GM21723 (cell line): ENCODE results near the gene MYCN.
"Not testable (repeated sequence)": the region's sequence is repeated elsewhere in the genome, so short reads cannot be mapped to it uniquely, and the experiment has no call there.

Experiments
- ATAC-seq: cut with Tn5 transposase; IDR thresholded peaks from one replicate; pipeline ENCODE4 v1.9.1; 2021; ENCODE audit warnings: mild to moderate bottlenecking, moderate library complexity; ENCODE audit not compliant: unreplicated experiment

The MYCN gene

DNA sequence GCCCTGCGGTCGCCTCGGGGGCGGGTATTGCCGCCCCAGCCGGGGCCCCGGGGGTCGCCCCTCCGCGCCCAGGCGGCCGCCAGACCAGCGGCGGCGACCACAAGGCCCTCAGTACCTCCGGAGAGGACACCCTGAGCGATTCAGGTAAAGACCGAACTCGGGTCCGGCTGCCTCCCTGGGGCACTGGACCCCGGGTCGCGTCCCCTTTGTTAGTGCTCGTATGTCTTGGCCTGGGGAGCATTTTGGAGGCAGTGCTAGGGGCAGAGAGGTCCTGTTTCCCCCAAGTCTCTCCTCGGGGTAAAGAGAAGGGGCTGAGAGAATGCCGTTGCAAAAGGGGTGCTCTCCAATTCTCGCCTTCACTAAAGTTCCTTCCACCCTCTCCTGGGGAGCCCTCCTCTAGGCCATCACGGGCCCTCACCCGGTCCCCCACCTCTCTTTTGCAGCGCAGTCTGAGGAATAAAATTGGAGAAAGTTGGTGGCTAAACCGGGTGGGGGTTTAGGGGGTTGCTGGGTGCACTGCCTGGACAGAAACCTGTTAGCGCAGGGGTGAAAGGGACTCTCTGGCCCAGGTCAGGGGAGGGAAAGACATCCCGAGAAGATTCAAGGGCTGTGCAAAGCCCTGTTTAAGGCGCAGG lies 2.5 kb downstream of the MYCN start:
- ATAC-seq = no peak

DNA sequence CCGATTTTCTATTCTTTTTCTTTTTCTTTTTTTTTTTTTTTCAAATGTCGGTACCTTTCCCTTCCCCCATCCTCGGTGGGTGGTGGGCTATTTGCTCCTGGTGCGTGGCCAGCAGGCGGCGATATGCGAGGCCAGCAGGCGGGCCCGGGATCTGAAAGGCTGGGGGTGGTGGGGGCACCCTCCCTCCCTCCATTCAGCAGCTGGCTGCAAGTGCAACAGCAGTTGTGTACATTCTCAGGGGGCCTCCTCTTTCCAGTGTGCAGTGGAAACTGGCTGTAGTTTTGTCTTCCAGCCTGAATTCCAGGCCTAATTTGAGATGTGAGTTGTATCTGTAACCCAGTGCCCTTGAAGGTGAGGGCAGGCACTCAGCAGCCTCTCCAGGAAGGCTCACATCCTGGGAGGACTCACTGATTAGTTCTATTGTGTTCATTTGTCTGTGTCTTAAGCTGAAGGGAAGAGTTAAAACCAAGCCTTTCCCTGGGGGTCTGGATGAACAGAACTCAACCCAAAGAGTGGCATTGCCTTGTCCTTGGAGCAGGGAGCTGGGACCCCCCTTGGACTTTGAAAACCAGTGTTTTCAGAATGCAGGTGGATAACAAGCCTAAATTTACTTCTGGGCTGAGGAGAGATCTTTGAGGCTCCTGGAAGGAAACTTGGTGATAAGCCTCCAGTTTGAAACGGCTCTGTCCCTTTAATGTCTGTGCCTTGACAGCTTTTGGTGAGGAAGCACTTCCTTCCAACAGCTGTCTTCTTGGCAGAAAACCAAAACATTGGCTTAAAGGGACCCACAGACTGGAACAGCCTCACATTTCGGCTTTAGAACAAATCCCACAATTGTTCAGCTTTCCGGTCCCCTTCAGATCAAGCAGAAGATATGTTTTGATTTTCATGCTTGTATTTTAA lies 3.3 kb downstream of the MYCN start:
- no peak for ATAC-seq

DNA sequence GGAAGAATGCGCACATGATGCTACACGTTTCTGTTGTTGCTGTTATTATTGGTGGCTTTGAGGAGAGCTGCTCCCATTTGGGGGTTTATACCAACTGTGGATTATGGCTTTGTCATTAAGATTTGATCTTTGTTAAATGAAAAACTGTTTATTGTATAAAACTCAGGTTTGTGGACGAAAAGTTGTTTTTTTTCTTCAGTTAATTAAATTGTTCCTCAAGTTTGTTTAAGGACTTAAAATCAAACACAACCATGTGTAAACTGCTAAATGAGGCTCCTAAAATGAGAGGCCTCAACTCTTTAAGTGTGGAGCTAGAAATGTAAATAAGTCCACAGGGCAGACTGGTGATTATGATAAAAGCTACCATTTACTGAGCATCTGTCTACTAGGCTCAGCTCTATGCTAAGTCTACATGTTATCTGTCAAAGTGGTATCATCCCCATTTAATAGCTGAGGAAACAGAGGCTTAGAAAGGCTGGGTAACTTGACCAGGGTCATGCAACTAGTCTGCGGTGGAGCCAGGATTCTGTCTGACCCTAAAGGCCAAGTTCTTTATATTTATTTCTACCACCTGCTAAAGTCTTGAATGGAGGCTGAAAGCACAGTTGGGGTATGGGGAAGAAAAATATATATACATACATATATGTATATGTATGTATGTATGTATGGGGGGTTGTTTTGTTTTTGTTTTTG lies 4.1 kb downstream of the MYCN start:
- ATAC-seq = no peak

- no peak for ATAC-seq
Measured at GRCh38 chr2:15945909-15946705, 5.8 kb downstream of the MYCN start.

DNA sequence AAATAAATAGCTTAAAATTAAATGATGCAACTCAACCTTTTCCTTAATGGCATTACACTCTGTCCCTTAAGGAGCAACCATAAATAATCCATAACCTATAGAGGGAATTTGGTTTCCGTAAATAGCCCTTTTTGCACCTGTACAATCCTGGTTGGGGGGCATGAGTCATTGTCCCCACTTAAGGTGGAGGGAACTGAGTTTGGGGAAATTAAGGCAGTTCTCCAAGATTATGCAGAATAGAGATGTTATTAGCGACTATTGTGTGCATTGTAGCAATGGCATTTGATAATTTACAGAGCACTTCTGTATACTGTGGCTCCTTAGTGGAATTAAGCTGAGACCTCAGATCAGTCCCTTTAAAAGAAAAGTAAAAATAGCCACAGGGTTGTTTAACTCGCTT lies 6.6 kb downstream of the MYCN start:
- no peak for ATAC-seq

GRCh38 chr2:15947431-15947830 lies 7.1 kb downstream of the MYCN start:
- no peak for ATAC-seq

GRCh38 chr2:15948704-15948957 lies 8.3 kb downstream of the MYCN start:
- ATAC-seq = no peak

DNA sequence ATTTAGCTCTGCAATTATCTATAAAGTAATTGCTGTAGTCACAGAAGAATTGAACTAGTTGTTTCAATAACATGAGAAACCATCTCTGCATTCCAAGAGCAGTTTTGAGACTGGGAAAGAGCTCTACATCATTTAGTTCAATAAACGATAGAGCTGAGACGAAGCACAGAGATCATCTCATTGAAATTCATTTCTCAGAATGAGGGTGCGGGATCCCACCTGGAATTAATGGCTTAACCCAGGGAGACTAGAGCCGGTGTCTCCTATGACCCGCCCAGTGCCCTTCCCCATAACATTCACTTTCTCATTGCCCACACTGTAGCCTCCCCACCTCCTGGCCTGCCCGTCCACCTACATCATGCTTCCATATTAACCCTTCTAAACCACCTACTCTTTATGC lies 8.8 kb downstream of the MYCN start:
- no peak for ATAC-seq

DNA sequence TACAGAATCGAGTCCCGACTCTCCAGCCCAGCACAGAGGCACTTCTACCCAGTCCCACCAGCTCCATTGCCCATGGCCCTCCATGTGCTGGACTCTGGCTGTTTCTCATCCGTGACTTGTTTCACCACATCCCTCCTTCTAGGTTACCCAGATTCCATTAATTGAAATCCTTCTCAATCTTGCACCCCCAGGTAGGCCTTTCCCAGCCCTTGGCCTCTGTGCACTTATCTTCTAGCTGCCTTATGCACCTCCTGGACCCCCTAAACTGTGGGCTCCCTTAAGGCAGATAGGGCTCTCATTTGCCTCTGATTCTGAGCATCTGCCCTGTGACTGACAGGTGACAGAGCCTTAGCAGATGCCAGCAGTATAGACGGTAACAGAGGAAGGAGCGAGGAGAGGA lies 9.2 kb downstream of the MYCN start:
- no peak for ATAC-seq

GRCh38 chr2:15950088-15950952 lies 10.0 kb downstream of the MYCN start:
- ATAC-seq = no peak

GRCh38 chr2:15951936-15952335 lies 11.6 kb downstream of the MYCN start:
- ATAC-seq = not testable (repeated sequence)

DNA sequence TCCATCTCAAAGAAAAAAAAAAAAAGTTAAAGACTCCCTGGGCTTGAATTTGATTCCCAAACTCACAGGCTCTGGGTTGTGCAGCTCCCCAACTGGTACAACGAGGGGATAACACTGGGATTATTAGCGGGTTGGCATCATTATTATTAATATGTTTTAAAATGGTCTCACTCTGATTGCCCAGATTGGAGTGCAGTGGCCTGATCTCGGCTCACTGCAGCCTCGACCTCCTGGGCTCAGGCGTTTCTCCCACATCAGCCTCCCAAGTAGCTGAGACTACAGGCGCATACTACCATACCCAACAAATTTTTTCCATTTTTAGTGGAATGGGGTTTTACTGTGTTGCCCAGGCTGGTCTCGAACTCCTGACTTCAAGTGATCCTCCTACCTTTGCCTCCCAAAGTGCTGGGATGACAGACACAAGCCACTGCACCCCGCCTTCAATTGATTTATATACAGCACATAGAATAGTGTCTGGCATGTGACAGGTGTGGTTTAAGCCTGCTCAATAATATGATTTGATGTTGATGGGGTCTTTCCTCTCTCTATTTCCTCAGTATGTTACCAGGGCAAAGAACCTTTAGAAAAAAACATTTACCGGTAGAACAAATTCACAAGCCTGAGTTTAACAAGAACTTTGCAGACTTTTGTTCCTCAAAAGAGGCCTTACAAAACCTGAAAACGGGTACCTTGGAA lies 12.2 kb downstream of the MYCN start:
- no peak for ATAC-seq

DNA sequence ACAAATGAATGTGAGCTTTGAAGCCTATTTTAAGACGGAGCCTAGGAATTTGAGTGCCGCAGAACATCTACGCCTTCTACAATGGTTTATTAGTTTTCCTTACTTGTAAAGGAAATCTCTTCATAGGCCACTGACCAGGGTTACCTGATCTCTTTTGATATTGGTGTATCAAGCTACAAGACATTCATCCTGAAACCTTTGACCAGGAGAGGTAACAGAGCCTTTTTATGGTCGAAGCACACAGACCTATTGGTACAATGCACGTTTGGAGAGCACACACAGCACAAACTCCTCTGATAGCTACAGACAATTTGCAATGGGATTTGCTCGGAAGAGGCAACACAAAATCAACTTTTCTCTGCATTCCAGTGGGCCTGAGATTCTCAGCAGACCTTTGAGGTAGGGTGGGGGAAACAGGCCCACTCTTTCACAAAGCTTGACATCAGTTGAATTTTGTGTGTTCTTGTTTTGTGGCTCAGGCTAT lies 12.8 kb downstream of the MYCN start:
- ATAC-seq = no peak

DNA sequence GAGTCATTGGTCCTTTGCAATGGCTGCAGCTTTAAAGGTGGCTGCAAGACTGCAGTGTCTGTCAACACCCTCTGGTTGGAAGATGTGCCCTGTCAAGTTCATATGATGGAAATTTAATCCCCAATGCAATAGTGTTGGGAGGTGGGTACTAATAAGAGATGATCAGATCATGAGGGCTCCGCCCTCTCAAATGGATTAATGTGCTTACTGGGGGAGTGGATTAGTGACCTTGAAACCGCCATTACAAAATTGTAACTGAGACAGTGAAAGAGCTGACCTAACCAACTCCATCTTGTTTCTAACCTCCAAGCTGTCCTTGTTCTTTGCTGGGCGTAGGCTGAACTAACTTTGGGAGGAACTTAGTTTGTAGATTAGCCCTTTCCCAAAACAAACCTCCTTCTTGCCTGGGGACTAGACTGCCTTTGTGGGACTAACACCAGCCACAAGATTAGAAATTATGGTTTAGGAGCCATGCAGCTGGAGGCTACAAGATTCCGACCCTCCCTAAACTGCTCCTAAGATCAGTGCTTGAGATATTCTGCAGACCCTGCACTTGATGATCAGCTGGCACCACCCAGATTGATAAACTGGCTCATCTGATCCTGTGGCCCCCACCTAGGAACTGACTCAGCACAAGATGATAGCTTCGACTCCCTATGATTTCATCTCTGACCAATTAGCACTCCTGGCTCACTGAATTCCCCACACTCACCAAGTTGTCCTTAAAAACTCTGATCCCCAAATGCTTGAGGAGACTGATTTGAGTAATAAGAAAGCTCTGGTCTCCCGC lies 13.7 kb downstream of the MYCN start:
- no peak for ATAC-seq

- ATAC-seq = no peak
Measured at GRCh38 chr2:15954761-15955160, 14.4 kb downstream of the MYCN start.

GRCh38 chr2:15955232-15955988 lies 15.1 kb downstream of the MYCN start:
- no peak for ATAC-seq

- ATAC-seq = no peak
Measured at GRCh38 chr2:15956230-15956629, 15.9 kb downstream of the MYCN start.
